HG03139 (cell line): ENCODE data around the gene SHROOM3.

Experiments
- ATAC-seq: cut with Tn5 transposase; IDR thresholded peaks from one replicate; pipeline ENCODE4 v1.9.1; 2021; ENCODE audit not compliant: unreplicated experiment

Gene SHROOM3

GRCh38 chr4:76489686-76490161 lies 54.7 kb downstream of the SHROOM3 start:
- ATAC-seq, result no peak

GRCh38 chr4:76492055-76492454 lies 57.0 kb downstream of the SHROOM3 start:
- no peak for ATAC-seq

GRCh38 chr4:76494243-76494642 lies 59.2 kb downstream of the SHROOM3 start:
- ATAC-seq, result no peak

GRCh38 chr4:76494871-76495590 lies 60.0 kb downstream of the SHROOM3 start:
- ATAC-seq, result no peak

- no peak for ATAC-seq
Measured at GRCh38 chr4:76498550-76498949, 63.5 kb downstream of the SHROOM3 start.

- ATAC-seq, result peak; percentile 81
Measured at GRCh38 chr4:76499461-76499860, 64.4 kb downstream of the SHROOM3 start.

- no peak for ATAC-seq
Measured at GRCh38 chr4:76502886-76503285, 67.9 kb downstream of the SHROOM3 start.

GRCh38 chr4:76504613-76505465 lies 69.8 kb downstream of the SHROOM3 start:
- no peak for ATAC-seq

- ATAC-seq, result no peak
Measured at GRCh38 chr4:76511947-76512346, 76.9 kb downstream of the SHROOM3 start.

- no peak for ATAC-seq
Measured at GRCh38 chr4:76513482-76513881, 78.5 kb downstream of the SHROOM3 start.

- ATAC-seq, result no peak
Measured at GRCh38 chr4:76514087-76514486, 79.1 kb downstream of the SHROOM3 start.

GRCh38 chr4:76515975-76516843 lies 81.2 kb downstream of the SHROOM3 start:
- ATAC-seq, result peak; percentile 74

- ATAC-seq, result no peak
Measured at GRCh38 chr4:76518241-76518640, 83.2 kb downstream of the SHROOM3 start.

- ATAC-seq, result no peak
Measured at GRCh38 chr4:76523593-76523992, 88.6 kb downstream of the SHROOM3 start.

GRCh38 chr4:76525751-76526150 lies 90.7 kb downstream of the SHROOM3 start:
- ATAC-seq, result no peak

GRCh38 chr4:76526585-76526990 lies 91.6 kb downstream of the SHROOM3 start:
- ATAC-seq, result no peak

GRCh38 chr4:76527666-76528065 lies 92.6 kb downstream of the SHROOM3 start:
- ATAC-seq, result no peak

GRCh38 chr4:76531597-76531996 lies 96.6 kb downstream of the SHROOM3 start:
- no peak for ATAC-seq

- ATAC-seq, result no peak
Measured at GRCh38 chr4:76532805-76533204, 97.8 kb downstream of the SHROOM3 start.

GRCh38 chr4:76533314-76533713 lies 98.3 kb downstream of the SHROOM3 start:
- ATAC-seq, result no peak
